ENCODE measurements around the gene FCHSD1.

GRCh38 chr5:141686648-141687416 is 35.6 kb upstream of the FCHSD1 start:
- TF ChIP-seq TAF1 (IDR thresholded peaks at IDR 0.05; ENCODE audit: borderline replicate concordance, low read depth, low read length) (no peak), CTCF (IDR thresholded peaks at IDR 0.05) (no peak), EP300 (IDR thresholded peaks at IDR 0.05; ENCODE audit: borderline replicate concordance in 1 of 2, low read depth in 1 of 2, low read length in 1 of 2) (no peak), RFX5 (IDR thresholded peaks at IDR 0.05; ENCODE audit: low read length) (no peak), POLR2AphosphoS5 (IDR thresholded peaks at IDR 0.05; ENCODE audit: low read depth, low read length) (no peak), FOSL2 (IDR thresholded peaks at IDR 0.05; ENCODE audit: borderline replicate concordance, low read depth) (no peak), RCOR1 (IDR thresholded peaks at IDR 0.05; ENCODE audit: low read length) (no peak), TCF12 (IDR thresholded peaks at IDR 0.05) (no peak)
- TF ChIP-seq, protein P1, sequence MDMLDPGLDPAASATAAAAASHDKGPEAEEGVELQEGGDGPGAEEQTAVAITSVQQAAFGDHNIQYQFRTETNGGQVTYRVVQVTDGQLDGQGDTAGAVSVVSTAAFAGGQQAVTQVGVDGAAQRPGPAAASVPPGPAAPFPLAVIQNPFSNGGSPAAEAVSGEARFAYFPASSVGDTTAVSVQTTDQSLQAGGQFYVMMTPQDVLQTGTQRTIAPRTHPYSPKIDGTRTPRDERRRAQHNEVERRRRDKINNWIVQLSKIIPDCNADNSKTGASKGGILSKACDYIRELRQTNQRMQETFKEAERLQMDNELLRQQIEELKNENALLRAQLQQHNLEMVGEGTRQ (IDR thresholded peaks at IDR 0.05; ENCODE audit: borderline replicate concordance, low read depth, low read length), result no peak
